Stimulated activated effector memory CD8-positive, alpha-beta T cell treated with anti-CD3 and anti-CD28 coated beads, Interleukin-12 subunit alpha, Interleukin-12 subunit beta, amount 100 ng/mL, for 72 hours (primary cell): Measurements from ENCODE around the gene ELMO1.

Experiments used
- ATAC-seq: fragments of 150-1000 bp; cut with Tn5 transposase; 2 replicates; pipeline ENCODE4 v1.10.0; 2021
- DNase-seq, 2 donors: peaks; one replicate each; pipeline ENCODE4 v3.0.0; 2021 to 2022; ENCODE audit warnings: low spot score in 2 of 2
- H3K27ac Mint-ChIP-seq: one replicate; pipeline ENCODE4 v1.8.0; 2022; ENCODE audit warnings: mild to moderate bottlenecking, mixed read lengths
- H3K36me3 Mint-ChIP-seq: one replicate; pipeline ENCODE4 v1.8.0; 2022; ENCODE audit warnings: mild to moderate bottlenecking, mixed read lengths
- H3K4me1 Mint-ChIP-seq: one replicate; pipeline ENCODE4 v1.8.0; 2022; ENCODE audit warnings: mixed read lengths
- H3K4me3 Mint-ChIP-seq: one replicate; pipeline ENCODE4 v1.8.0; 2022; ENCODE audit warnings: mild to moderate bottlenecking, mixed read lengths
- H3K9me3 Mint-ChIP-seq: one replicate; pipeline ENCODE4 v1.8.0; 2022; ENCODE audit warnings: mixed read lengths

Gene ELMO1

DNA sequence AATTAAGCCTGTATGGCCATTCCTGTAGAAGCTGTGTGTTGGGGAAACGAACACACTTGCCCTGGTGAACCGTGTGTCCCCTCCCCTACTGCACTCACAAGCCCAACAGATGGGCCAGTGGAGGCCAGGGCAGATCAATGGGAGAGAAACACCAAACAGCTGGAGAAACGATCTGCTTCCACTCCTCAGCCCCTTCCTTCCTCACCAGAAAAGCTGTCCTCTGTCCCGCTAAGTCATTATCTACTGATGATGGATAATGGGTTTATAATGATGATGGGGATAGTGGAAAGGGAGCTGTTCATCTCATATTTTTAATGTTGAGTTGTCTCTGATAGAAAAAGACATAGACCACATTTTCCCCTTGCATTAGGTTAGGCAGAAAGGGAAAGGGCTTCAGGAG lies 99.7 kb downstream of the ELMO1 start:
- Mint-ChIP-seq H3K27ac (no peak overlapping the region), H3K4me3 (no peak overlapping the region), H3K4me1 (peaks cover 28% of the 10 kb centered on the region), H3K36me3 (peaks cover 4% of the 10 kb centered on the region), H3K9me3 (no peaks in the 10 kb centered on the region)
- ATAC-seq (no peak), DNase-seq (no peak)

DNA sequence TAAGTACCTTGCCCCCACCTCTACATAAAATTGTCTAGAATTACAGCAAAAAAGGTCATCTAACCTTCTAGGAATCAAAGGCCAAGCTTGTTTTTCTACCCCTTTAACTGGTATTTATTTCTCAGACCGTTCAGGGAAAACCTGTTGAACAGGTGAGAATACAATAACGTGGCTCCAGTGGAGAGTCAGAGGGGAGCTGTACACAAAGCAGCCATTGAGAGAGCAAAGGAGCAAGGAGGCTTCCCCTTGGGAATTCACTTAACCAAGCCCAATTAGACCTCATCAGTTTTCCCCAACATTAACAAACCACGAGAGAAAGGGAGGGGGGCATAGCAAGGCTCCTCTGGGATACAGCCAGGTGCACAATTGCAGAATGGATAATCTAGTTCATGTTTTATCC lies 101.9 kb downstream of the ELMO1 start:
- Mint-ChIP-seq H3K4me3 (no peak overlapping the region), H3K9me3 (no peaks in the 10 kb centered on the region), H3K4me1 (peaks cover 30% of the 10 kb centered on the region), H3K36me3 (peaks cover 5% of the 10 kb centered on the region), H3K27ac (no peak overlapping the region)
- DNase-seq (no peak), ATAC-seq (no peak)

DNA sequence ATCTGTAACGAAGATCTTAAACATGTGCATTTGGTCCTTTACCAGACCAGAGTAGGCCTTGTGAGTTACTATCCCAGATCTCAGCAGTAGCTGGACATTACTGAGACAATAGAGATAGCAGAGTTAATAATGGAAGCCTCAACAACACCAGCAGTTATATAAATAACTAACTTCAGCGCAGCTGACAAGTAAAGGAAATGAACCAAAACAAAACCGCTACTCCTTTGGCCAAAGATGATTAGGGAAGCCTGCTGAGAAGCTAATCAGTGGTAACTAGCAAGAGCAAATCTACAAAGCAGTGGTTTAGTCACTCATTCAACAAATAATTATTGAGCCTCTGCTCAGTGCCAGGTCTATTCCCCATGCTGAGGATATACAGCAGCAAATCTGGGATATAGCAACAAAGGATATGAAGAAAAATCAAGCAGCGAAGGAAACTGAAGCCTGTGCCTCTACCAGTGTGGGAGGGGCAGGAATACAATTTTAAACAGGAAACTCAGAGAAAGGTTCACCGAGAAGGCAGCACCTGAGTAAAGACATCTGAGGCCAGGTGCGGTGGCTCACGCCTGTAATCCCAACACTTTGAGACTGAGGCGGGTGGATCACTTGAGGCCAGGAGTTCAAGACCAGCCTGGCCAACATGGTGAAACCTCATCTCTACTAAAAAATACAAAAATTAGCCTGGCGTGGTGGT lies 103.6 kb downstream of the ELMO1 start:
- Mint-ChIP-seq H3K9me3 (no peaks in the 10 kb centered on the region), H3K36me3 (peaks cover 7% of the 10 kb centered on the region), H3K4me1 (peaks cover 44% of the 10 kb centered on the region), H3K27ac (no peak overlapping the region), H3K4me3 (no peak overlapping the region)
- DNase-seq (no peak), ATAC-seq (no peak)

DNA sequence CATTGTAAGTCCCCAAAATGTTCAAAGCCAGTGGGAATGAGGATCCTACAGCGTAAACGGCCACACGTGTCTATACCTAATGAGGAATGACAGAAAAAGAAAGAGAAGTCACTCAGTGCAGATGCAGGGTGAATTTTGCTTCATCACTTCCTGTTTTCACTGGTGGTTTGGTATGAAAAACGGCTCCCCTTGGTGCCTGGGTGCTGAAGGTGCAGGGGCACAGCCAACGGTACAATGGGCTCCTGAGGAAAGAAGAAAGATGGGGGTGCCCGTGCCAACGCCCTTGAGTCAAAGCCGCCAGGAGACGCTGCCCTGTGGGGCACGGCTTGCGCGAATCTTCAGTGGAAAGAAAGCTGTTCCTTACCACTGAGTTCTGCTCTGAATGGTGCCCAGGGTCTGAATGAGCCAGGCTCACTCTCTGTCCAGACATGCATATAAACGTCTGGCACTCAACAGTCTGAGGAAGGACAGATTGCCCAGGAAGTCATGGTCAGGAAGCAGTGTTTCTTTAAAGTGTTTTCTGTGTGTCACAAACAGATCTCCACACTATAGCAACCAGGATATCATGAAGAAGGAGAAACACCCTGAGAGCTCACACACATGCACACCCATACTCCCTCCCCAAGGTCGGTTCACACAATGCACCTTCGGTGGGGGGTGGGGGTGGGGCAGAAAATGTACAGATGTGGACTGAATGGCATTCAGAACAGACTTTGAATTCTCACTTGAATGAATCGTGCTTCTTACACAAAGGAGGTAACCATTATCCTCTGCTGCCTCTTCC lies 105.8 kb downstream of the ELMO1 start:
- no peaks in the 10 kb centered on the region for H3K9me3 Mint-ChIP-seq
- H3K4me1 Mint-ChIP-seq: peaks cover 50% of the 10 kb centered on the region

DNA sequence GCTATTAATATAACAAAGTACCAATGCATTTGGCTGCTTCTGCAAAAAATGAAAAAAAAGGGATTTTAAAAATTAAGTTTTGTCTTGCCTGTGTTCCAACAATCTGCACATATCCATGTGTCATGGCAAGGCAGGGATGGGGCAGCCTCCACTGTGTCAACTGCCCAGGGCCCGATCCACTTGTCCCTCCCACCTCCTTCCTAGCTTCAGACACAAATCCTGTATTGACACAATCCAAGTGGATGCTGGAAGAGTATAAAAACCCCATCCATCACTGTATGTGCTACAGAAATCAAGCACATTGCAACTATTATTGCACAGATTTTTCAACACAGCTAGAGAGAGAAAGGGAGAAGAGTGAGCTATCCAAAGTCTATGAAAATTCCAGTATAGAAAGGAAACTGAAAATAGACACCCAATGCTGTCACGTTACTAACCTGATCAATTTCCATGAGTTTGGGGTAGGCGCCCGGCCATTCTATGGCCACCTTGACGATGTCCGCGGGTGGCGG lies 106.4 kb downstream of the ELMO1 start:
- ATAC-seq: no peak

More for the DNA sequence above, 105.8 kb downstream of the ELMO1 start:
- ATAC-seq: peak; percentile 87
- Mint-ChIP-seq H3K36me3 (peaks cover 19% of the 10 kb centered on the region), H3K4me3 (peak overlapping the region; percentile 85), H3K27ac (peak overlapping the region; percentile 97)
- peak; percentile 40 to 82 for DNase-seq

DNA sequence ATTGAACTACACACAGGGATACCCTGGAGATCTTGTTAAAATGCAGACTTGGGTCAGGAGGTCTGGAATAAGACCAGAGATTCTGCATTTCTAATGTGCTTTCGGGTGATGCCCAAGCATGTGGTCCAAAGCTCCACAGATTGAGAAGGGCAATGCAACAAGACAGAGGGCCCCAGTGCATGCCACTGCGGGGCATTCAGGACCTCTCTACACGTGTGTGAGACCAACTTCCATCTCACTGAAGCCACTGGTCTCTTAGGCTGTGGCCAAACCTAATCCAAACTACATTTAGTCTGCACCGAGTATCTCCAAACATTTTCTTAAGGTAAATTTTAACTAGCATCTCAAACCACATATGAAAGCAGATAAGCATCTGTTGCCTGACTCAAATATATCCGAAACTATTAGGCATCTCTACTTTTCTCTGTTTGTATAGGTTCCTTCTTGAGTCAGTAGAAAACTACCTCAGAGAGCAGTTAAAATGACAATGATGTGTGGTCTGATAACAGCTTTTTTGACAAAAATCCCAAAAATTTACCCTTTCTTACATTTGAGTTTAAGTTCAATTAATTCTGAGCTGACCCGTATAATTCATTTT lies 107.5 kb downstream of the ELMO1 start:
- H3K4me1 Mint-ChIP-seq: peaks cover 65% of the 10 kb centered on the region
- H3K9me3 Mint-ChIP-seq: no peaks in the 10 kb centered on the region
- H3K27ac Mint-ChIP-seq: peak overlapping the region; percentile 97
- DNase-seq (peak in 1 of 2 donors; percentile 62), ATAC-seq (peak; percentile 79)
- H3K4me3 Mint-ChIP-seq: peak overlapping the region; percentile 85
- H3K36me3 Mint-ChIP-seq: peaks cover 33% of the 10 kb centered on the region

More for the DNA sequence above, 106.4 kb downstream of the ELMO1 start:
- H3K9me3 Mint-ChIP-seq: no peaks in the 10 kb centered on the region
- peak overlapping the region; percentile 85 for H3K4me3 Mint-ChIP-seq
- H3K36me3 Mint-ChIP-seq: peaks cover 24% of the 10 kb centered on the region
- no peak for DNase-seq
- peak overlapping the region; percentile 97 for H3K27ac Mint-ChIP-seq
- peaks cover 56% of the 10 kb centered on the region for H3K4me1 Mint-ChIP-seq

DNA sequence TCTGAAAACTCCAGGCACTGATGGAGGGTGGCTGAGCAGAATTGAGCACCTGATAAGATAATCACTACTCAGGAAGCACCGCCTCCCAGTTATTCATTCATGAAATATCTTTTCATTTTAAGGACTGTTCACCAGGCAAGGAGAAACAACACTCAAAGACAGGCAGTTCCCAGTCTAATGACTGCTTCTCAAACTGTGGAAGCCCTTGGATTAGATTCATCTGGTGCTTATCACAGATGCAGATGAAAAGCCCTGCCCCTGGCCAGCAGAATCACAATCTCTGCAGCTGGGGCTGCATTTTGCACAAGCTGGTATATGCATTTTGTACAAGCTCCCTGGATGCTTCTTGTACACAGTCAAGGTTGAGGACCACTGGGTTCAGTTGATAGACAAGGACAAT lies 109.7 kb downstream of the ELMO1 start:
- ATAC-seq (no peak), DNase-seq (no peak)
- H3K4me1 Mint-ChIP-seq: peaks cover 64% of the 10 kb centered on the region
- H3K4me3 Mint-ChIP-seq: no peak overlapping the region
- H3K9me3 Mint-ChIP-seq: no peaks in the 10 kb centered on the region
- no peak overlapping the region for H3K27ac Mint-ChIP-seq
- peaks cover 33% of the 10 kb centered on the region for H3K36me3 Mint-ChIP-seq

DNA sequence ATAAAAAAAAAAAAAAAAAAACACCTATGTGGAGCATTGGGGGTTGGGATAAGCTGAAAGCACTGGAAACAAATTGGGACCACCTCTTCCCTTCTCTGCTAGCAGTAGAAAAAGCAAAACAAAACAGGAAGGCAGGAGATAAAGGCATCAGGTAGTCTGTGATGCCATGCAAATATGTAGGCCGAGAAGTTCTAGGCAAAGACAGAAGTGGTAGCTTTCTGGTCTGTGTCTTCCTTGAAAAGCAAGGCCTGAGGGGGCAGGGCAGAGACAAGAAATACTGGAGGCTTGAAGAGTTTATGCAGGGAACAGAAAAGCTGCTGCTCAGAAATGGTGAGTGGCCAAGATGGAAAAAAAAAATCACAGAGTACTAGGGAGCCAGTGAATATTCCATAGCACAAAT lies 111.1 kb downstream of the ELMO1 start:
- no peak overlapping the region for H3K4me3 Mint-ChIP-seq
- peaks cover 65% of the 10 kb centered on the region for H3K4me1 Mint-ChIP-seq
- no peaks in the 10 kb centered on the region for H3K9me3 Mint-ChIP-seq
- peaks cover 37% of the 10 kb centered on the region for H3K36me3 Mint-ChIP-seq
- no peak for ATAC-seq
- H3K27ac Mint-ChIP-seq: no peak overlapping the region
- no peak for DNase-seq

DNA sequence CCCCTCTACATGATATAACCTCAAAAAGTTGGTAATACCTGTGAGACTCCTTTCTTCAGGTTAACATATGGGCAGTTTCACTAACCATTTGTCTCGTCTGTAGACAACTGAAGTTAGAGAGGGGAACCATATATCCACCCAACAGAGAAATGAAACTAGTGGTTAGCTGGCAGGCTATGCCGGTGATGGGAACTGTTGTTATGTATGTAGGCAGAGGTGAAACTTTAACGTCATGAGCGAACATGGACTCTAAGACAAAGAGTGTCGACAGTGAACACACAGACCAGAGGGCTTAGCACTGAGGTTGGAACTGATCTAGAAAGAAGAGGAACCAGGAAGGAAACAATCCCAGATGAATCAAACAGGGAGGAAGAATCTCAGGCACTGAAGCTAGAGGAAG lies 112.4 kb downstream of the ELMO1 start:
- H3K27ac Mint-ChIP-seq: peak overlapping the region; percentile 5
- DNase-seq: peak in 1 of 2 donors; percentile 61
- peak overlapping the region; percentile 46 for H3K4me3 Mint-ChIP-seq
- peaks cover 64% of the 10 kb centered on the region for H3K4me1 Mint-ChIP-seq
- peaks cover 40% of the 10 kb centered on the region for H3K36me3 Mint-ChIP-seq
- no peaks in the 10 kb centered on the region for H3K9me3 Mint-ChIP-seq
- ATAC-seq: peak; percentile 93

DNA sequence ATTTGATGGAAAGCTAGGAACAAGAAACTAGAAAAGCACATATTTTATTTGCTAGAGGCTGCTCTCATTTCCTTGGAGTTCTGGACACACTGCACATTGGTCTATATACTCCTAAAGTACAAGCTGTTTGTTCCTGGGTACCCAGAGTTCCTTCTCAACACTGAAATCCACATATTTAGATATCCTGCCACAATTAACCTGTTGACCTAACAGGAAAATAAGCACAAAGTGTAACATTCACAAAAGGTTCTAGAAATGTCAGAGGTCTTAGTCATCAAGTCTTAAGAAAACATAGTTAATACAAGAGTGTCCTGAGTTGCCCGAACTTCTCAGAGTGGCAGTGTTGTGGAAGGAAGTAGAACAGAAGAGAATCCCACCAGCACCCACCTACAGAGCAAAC lies 115.6 kb downstream of the ELMO1 start:
- H3K36me3 Mint-ChIP-seq: peaks cover 36% of the 10 kb centered on the region
- peaks cover 67% of the 10 kb centered on the region for H3K4me1 Mint-ChIP-seq

DNA sequence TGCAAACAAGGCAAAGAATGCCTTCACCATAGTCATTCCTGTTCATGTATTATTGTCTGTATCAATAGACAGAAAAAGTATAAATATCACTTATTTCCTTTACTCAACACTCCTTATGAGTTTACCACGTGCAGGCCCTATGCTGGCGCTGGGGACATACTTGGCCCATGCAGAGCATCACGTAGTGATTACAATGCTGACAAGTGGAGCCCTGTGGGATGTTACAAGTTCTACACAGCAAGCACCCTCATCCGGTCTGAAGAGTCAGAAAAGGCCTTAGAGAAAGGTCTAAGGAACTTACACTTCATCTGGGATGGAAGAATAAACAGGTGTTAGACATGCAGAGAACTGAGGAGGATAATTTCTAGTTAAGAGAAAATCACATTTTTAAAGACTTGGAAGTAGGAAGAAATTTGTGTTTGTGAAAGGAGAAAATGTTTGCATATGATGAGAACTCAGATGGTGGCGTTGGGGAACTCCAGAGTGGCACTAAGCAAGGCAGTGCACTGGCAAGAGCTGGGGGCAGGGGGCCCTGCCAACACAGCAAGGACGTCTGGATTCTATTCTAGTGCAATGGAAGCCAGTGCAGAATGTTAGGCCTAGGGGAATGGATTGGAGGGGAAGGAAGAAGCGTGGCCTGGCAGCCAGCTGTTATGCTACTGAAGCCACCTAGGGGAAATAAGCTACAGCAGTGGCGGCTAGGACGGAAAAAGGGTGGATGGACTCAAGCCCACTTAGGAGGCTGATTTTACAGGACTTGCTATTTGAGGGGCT lies 116.2 kb downstream of the ELMO1 start:
- peaks cover 34% of the 10 kb centered on the region for H3K36me3 Mint-ChIP-seq
- H3K9me3 Mint-ChIP-seq: no peaks in the 10 kb centered on the region
- H3K27ac Mint-ChIP-seq: no peak overlapping the region
- H3K4me3 Mint-ChIP-seq: peak overlapping the region; percentile 1
- no peak for DNase-seq
- no peak for ATAC-seq
- H3K4me1 Mint-ChIP-seq: peaks cover 63% of the 10 kb centered on the region

More for the DNA sequence above, 115.6 kb downstream of the ELMO1 start:
- no peaks in the 10 kb centered on the region for H3K9me3 Mint-ChIP-seq
- DNase-seq (no peak), ATAC-seq (no peak)
- no peak overlapping the region for H3K27ac Mint-ChIP-seq
- H3K4me3 Mint-ChIP-seq: no peak overlapping the region

DNA sequence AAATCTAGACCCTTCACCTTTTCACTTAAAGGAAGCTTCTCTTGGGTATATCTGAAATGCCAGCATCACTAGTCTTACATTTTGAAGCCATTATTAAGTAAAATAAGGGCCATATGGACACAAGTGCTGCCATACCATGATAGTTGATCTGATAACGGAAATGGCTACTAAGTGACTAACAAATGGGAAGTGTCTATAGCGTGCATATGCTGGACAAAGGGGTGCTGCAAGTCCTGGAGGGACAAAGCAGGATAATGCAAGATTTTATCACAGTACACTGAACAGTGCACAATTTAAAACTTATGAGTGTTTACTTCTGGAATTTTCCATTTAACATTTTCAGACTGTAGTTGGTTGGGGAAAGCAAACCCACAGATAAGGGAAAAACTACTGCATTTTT lies 117.9 kb downstream of the ELMO1 start:
- no peaks in the 10 kb centered on the region for H3K9me3 Mint-ChIP-seq
- H3K4me3 Mint-ChIP-seq: no peak overlapping the region
- H3K36me3 Mint-ChIP-seq: peaks cover 37% of the 10 kb centered on the region
- H3K4me1 Mint-ChIP-seq: peaks cover 56% of the 10 kb centered on the region
- H3K27ac Mint-ChIP-seq: no peak overlapping the region
- no peak for ATAC-seq
- no peak for DNase-seq

DNA sequence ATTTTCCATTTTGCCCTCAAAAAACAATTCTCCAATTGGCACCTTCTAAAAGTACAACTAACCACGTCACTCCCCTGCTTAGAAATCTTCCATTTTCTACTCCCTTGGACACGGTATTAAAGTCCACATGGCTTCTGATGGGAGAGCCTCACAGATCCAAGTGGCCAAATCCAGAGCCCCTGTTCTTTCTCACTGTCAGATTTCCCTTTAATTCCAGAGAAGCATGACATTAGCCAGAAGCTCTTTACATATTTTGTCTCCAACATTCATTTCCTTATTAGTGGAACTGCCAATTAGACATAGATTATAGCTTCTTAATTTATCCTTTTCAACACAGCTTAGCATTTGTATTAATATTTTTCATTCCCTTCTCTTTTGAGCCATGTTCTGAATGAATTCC lies 118.7 kb downstream of the ELMO1 start:
- ATAC-seq (no peak), DNase-seq (no peak)
- Mint-ChIP-seq H3K4me3 (no peak overlapping the region), H3K4me1 (peaks cover 53% of the 10 kb centered on the region), H3K27ac (no peak overlapping the region), H3K36me3 (peaks cover 45% of the 10 kb centered on the region), H3K9me3 (no peaks in the 10 kb centered on the region)

DNA sequence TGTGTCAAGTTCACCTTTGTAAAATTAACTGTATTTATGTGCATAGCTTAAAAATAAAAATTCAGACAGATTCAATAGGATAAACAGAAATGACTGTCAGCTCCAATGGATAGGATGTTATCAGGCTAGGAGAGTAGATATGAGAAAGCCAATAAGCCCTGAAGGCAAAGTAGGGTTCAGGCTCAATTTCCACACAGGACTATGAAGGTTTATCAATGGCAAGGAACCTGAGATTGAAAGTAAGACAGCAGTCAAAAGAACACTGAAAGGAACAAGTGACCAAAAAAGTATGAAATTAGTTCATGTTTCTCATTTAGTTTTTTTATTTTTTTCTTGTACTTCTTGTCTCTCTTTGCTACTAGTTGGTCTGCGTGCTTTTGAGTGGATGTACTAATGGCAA lies 121.4 kb downstream of the ELMO1 start:
- Mint-ChIP-seq H3K36me3 (peaks cover 39% of the 10 kb centered on the region), H3K4me1 (peaks cover 38% of the 10 kb centered on the region), H3K27ac (no peak overlapping the region), H3K4me3 (no peak overlapping the region), H3K9me3 (no peaks in the 10 kb centered on the region)
- ATAC-seq (peak; percentile 45), DNase-seq (no peak)

DNA sequence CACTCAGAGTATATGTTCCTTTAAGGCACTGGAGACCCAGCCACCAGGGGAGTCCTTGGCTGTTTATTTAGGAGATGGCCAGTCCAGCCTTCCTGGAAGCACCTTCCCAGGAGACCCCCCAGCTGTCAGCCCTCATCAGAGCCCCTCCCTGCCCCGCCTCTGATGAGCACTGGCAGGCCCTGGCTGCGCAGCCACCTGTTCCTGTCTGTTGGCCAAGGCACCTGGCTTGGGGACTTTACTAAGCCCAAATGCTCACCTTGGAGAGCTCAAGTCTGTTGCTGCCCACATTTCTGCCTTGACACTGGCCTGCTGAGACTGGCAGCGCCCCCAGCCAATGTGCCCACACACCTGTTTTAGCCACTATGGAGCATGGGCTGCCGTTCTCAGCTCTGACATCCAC lies 124.7 kb downstream of the ELMO1 start:
- no peak for DNase-seq
- H3K27ac Mint-ChIP-seq: no peak overlapping the region

More for the DNA sequence above, 124.7 kb downstream of the ELMO1 start:
- no peak overlapping the region for H3K4me3 Mint-ChIP-seq
- H3K4me1 Mint-ChIP-seq: peaks cover 12% of the 10 kb centered on the region
- no peak for ATAC-seq
- H3K36me3 Mint-ChIP-seq: peaks cover 37% of the 10 kb centered on the region
- no peaks in the 10 kb centered on the region for H3K9me3 Mint-ChIP-seq
